Activated naive CD8-positive, alpha-beta T cell treated with anti-CD3 and anti-CD28 coated beads, Interleukin-2, amount 50 U/mL, for 24 hours (primary cell): ENCODE results near the gene CBX8.

ENCODE experiments used
- ATAC-seq: fragments of 150-1000 bp; cut with Tn5 transposase; one replicate; pipeline ENCODE4 v1.10.0; 2021
- DNase-seq: peaks from one replicate; pipeline ENCODE4 v3.0.0; 2021
- H3K27ac Mint-ChIP-seq: one replicate; pipeline ENCODE4 v1.8.0; 2021; ENCODE audit warnings: mild to moderate bottlenecking, mixed read lengths
- H3K27me3 Mint-ChIP-seq: one replicate; pipeline ENCODE4 v1.8.0; 2021; ENCODE audit warnings: mixed read lengths
- H3K36me3 Mint-ChIP-seq: one replicate; pipeline ENCODE4 v1.8.0; 2021; ENCODE audit warnings: low read depth, mixed read lengths
- H3K4me1 Mint-ChIP-seq: one replicate; pipeline ENCODE4 v1.8.0; 2021; ENCODE audit warnings: mixed read lengths
- H3K4me3 Mint-ChIP-seq: one replicate; pipeline ENCODE4 v1.8.0; 2021; ENCODE audit warnings: mild to moderate bottlenecking, moderate library complexity, mixed read lengths
- H3K9me3 Mint-ChIP-seq: one replicate; pipeline ENCODE4 v1.8.0; 2021; ENCODE audit warnings: mixed read lengths

CBX8 gene

GRCh38 chr17:79808763-79809529, 12.1 kb upstream of the CBX8 start:
- Mint-ChIP-seq H3K27me3 (peaks cover 71% of the 10 kb centered on the region), H3K4me1 (peaks cover 45% of the 10 kb centered on the region), H3K9me3 (no peaks in the 10 kb centered on the region), H3K4me3 (no peak overlapping the region), H3K36me3 (no peaks in the 10 kb centered on the region), H3K27ac (no peak overlapping the region)
- ATAC-seq (no peak), DNase-seq (no peak)

- Mint-ChIP-seq H3K27me3 (peaks cover 72% of the 10 kb centered on the region), H3K4me1 (peaks cover 51% of the 10 kb centered on the region), H3K36me3 (no peaks in the 10 kb centered on the region), H3K4me3 (no peak overlapping the region), H3K27ac (peak overlapping the region; percentile 60), H3K9me3 (no peaks in the 10 kb centered on the region)
- DNase-seq (no peak), ATAC-seq (no peak)
Observed at GRCh38 chr17:79806863-79807720, 10.2 kb upstream of the CBX8 start.

- no peak for DNase-seq
- H3K27me3 Mint-ChIP-seq, result peaks cover 72% of the 10 kb centered on the region
Observed at GRCh38 chr17:79806446-79806760, 9.5 kb upstream of the CBX8 start.

GRCh38 chr17:79804856-79805696, 8.2 kb upstream of the CBX8 start:
- DNase-seq, result no peak
- Mint-ChIP-seq H3K4me1 (peaks cover 53% of the 10 kb centered on the region), H3K9me3 (no peaks in the 10 kb centered on the region), H3K36me3 (peaks cover 2% of the 10 kb centered on the region), H3K27ac (peak overlapping the region; percentile 79), H3K27me3 (peaks cover 76% of the 10 kb centered on the region), H3K4me3 (peak overlapping the region; percentile 60)
- ATAC-seq, result peak; percentile 6

More at GRCh38 chr17:79806446-79806760, 9.5 kb upstream of the CBX8 start:
- Mint-ChIP-seq H3K9me3 (no peaks in the 10 kb centered on the region), H3K4me3 (no peak overlapping the region), H3K4me1 (peaks cover 50% of the 10 kb centered on the region), H3K27ac (peak overlapping the region; percentile 60), H3K36me3 (no peaks in the 10 kb centered on the region)
- no peak for ATAC-seq

- H3K36me3 Mint-ChIP-seq, result peaks cover 2% of the 10 kb centered on the region
- H3K4me3 Mint-ChIP-seq, result peak overlapping the region; percentile 60
- H3K27ac Mint-ChIP-seq, result peak overlapping the region; percentile 79
- ATAC-seq, result peak; percentile 88
- peaks cover 60% of the 10 kb centered on the region for H3K4me1 Mint-ChIP-seq
- H3K9me3 Mint-ChIP-seq, result no peaks in the 10 kb centered on the region
- peak; percentile 76 for DNase-seq
- H3K27me3 Mint-ChIP-seq, result peaks cover 80% of the 10 kb centered on the region
Observed at GRCh38 chr17:79803997-79804855, 7.3 kb upstream of the CBX8 start.

GRCh38 chr17:79803421-79803996, 6.6 kb upstream of the CBX8 start:
- no peaks in the 10 kb centered on the region for H3K9me3 Mint-ChIP-seq
- peaks cover 2% of the 10 kb centered on the region for H3K36me3 Mint-ChIP-seq
- no peak overlapping the region for H3K4me3 Mint-ChIP-seq
- peaks cover 64% of the 10 kb centered on the region for H3K4me1 Mint-ChIP-seq
- DNase-seq, result no peak
- no peak for ATAC-seq
- no peak overlapping the region for H3K27ac Mint-ChIP-seq
- peaks cover 78% of the 10 kb centered on the region for H3K27me3 Mint-ChIP-seq

GRCh38 chr17:79802736-79803420, 6.0 kb upstream of the CBX8 start:
- Mint-ChIP-seq H3K36me3 (peaks cover 2% of the 10 kb centered on the region), H3K9me3 (no peaks in the 10 kb centered on the region), H3K27ac (no peak overlapping the region), H3K27me3 (peaks cover 73% of the 10 kb centered on the region), H3K4me1 (peaks cover 67% of the 10 kb centered on the region), H3K4me3 (no peak overlapping the region)
- DNase-seq (no peak), ATAC-seq (no peak)

GRCh38 chr17:79802039-79802735, 5.3 kb upstream of the CBX8 start:
- ATAC-seq, result no peak
- no peak for DNase-seq
- peaks cover 63% of the 10 kb centered on the region for H3K4me1 Mint-ChIP-seq
- no peaks in the 10 kb centered on the region for H3K9me3 Mint-ChIP-seq
- no peak overlapping the region for H3K4me3 Mint-ChIP-seq
- peaks cover 67% of the 10 kb centered on the region for H3K27me3 Mint-ChIP-seq
- H3K36me3 Mint-ChIP-seq, result peaks cover 2% of the 10 kb centered on the region
- no peak overlapping the region for H3K27ac Mint-ChIP-seq

- Mint-ChIP-seq H3K9me3 (no peaks in the 10 kb centered on the region), H3K36me3 (peaks cover 2% of the 10 kb centered on the region), H3K4me3 (no peak overlapping the region), H3K27ac (no peak overlapping the region), H3K4me1 (peaks cover 58% of the 10 kb centered on the region), H3K27me3 (peaks cover 59% of the 10 kb centered on the region)
- no peak for DNase-seq
- ATAC-seq, result no peak
Observed at GRCh38 chr17:79801156-79802038, 4.5 kb upstream of the CBX8 start.

- peak overlapping the region; percentile 65 for H3K27ac Mint-ChIP-seq
- DNase-seq (no peak), ATAC-seq (no peak)
- peaks cover 2% of the 10 kb centered on the region for H3K36me3 Mint-ChIP-seq
- H3K4me1 Mint-ChIP-seq, result peaks cover 62% of the 10 kb centered on the region
- H3K27me3 Mint-ChIP-seq, result peaks cover 53% of the 10 kb centered on the region
- H3K9me3 Mint-ChIP-seq, result no peaks in the 10 kb centered on the region
- H3K4me3 Mint-ChIP-seq, result peak overlapping the region; percentile 64
Observed at GRCh38 chr17:79800325-79801155, 3.7 kb upstream of the CBX8 start.

GRCh38 chr17:79799538-79800324, 2.9 kb upstream of the CBX8 start:
- Mint-ChIP-seq H3K4me1 (peaks cover 54% of the 10 kb centered on the region), H3K27me3 (peaks cover 45% of the 10 kb centered on the region), H3K36me3 (peaks cover 2% of the 10 kb centered on the region), H3K4me3 (peak overlapping the region; percentile 28), H3K27ac (peak overlapping the region; percentile 57), H3K9me3 (no peaks in the 10 kb centered on the region)
- no peak for ATAC-seq
- no peak for DNase-seq
